ENCODE results near the gene C22orf23. TPM values are rescaled to one million over a fixed set of nuclear protein-coding genes. Genes with fewer than 3 reads are reported as not detected.
A peak's percentile ranks its signal among the peaks of the same experiment; 100 is the strongest.

The C22orf23 gene
- total RNA-seq, 1 experiment from 2014 or later, result 3.4 TPM

GRCh38 chr22:37898441-37899181 is 54.8 kb downstream of the C22orf23 start:
- DNase-seq (ENCODE audit: low read depth), result peak; percentile 46

DNA sequence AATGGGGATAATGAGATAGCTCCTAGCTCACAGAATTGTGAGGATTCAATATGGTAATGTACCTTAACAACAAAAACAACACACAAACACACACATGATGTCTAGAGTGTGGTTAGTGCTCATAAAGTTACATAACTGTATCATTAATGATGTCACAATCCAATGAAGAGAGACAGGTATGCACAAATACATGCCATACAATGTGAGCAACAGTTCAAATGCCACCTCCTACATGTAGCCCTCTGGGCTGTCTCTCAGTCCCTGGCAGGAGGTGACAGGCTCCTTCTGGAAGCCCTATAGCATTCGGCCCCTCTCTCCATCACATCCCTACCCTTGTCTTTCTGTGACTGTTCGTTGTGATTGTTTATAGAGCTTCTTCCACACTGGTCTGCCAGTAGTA is 55.6 kb downstream of the C22orf23 start:
- DNase-seq (ENCODE audit: low read depth), result no peak

GRCh38 chr22:37896939-37897338 is 56.5 kb downstream of the C22orf23 start:
- DNase-seq (ENCODE audit: low read depth), result no peak

DNA sequence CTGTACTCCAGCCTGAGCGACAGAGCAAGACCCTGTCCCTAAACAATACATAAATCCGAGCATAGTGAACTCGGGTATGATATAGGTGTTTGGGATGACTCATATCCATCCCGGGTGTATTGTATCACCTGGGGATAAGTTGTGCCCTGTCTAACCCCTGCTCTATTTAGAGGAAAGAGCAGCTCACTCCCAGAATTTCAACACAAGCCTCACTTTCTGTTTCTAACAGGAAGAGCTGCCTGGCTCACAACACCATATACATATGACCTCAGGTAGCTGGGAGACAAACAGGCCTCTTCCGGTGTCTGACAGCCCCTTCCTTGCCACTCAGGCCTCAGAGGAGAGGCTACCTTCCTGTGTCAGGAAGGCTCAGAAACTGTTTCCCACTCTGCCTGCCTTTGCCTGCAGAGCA is 57.2 kb downstream of the C22orf23 start:
- DNase-seq (ENCODE audit: low read depth), result peak; percentile 49

- no peak for DNase-seq (ENCODE audit: low read depth)
These were observed 58.3 kb downstream of the C22orf23 start for GRCh38 chr22:37894939-37895670.

DNA sequence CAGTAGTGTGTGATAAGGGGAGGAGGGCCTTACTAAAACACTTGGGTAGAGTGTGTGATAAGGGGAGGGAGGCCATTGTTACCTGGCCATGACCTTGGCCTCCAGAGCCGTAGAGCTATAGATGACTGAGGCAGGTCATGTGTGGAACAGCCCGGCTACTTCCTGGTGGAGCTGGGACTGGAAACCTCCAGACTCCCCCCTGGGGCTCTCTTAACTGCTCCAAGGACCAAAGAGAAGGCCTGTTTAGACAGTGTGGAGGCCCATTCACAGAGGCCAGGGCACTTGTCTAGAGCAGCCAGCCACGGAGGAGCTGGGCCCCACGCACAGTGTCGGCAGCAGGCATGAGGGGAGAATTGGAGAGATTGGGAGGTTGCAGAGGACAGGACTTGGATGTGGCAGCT is 59.8 kb downstream of the C22orf23 start:
- no peak for DNase-seq (ENCODE audit: low read depth)

Other genes starting within 250 kb of the C22orf23 start
- gene GCAT, start 145.7 kb downstream of the C22orf23 start, total RNA-seq (2014; rRNA removed; shearing (Covaris generic)), result 44.5 and 44.9 TPM in 2 replicates
- not detected in 2 replicates for gene GALR3, start 130.2 kb downstream of the C22orf23 start, total RNA-seq (2014; rRNA removed; shearing (Covaris generic))
- gene ANKRD54, start 109.3 kb downstream of the C22orf23 start, total RNA-seq (2014; rRNA removed; shearing (Covaris generic)), result 59.8 and 64.7 TPM in 2 replicates
- 288 and 343 TPM in 2 replicates for gene EIF3L, start 104.2 kb downstream of the C22orf23 start, total RNA-seq (2014; rRNA removed; shearing (Covaris generic))
- 22.2 and 33.6 TPM in 2 replicates for gene MICALL1, start 47.3 kb downstream of the C22orf23 start, total RNA-seq (2014; rRNA removed; shearing (Covaris generic))
- 138 and 183 TPM in 2 replicates for gene POLR2F, start 98 bp upstream of the C22orf23 start, total RNA-seq (2014; rRNA removed; shearing (Covaris generic))
- not detected in 2 replicates for gene SOX10, start 31.0 kb upstream of the C22orf23 start, total RNA-seq (2014; rRNA removed; shearing (Covaris generic))
- 19.4 and 28.8 TPM in 2 replicates for gene PICK1, start 103.8 kb upstream of the C22orf23 start, total RNA-seq (2014; rRNA removed; shearing (Covaris generic))
- gene SLC16A8, start 130.6 kb upstream of the C22orf23 start, total RNA-seq (2014; rRNA removed; shearing (Covaris generic)), result not detected in 2 replicates
- 16.2 and 16.8 TPM in 2 replicates for gene BAIAP2L2, start 157.1 kb upstream of the C22orf23 start, total RNA-seq (2014; rRNA removed; shearing (Covaris generic))
- 2.8 and 3.9 TPM in 2 replicates for gene PLA2G6, start 228.2 kb upstream of the C22orf23 start, total RNA-seq (2014; rRNA removed; shearing (Covaris generic))
- 42.0 and 54.1 TPM in 2 replicates for gene MAFF, start 248.4 kb upstream of the C22orf23 start, total RNA-seq (2014; rRNA removed; shearing (Covaris generic))